ENCODE data around the gene SLC32A1.

DNA sequence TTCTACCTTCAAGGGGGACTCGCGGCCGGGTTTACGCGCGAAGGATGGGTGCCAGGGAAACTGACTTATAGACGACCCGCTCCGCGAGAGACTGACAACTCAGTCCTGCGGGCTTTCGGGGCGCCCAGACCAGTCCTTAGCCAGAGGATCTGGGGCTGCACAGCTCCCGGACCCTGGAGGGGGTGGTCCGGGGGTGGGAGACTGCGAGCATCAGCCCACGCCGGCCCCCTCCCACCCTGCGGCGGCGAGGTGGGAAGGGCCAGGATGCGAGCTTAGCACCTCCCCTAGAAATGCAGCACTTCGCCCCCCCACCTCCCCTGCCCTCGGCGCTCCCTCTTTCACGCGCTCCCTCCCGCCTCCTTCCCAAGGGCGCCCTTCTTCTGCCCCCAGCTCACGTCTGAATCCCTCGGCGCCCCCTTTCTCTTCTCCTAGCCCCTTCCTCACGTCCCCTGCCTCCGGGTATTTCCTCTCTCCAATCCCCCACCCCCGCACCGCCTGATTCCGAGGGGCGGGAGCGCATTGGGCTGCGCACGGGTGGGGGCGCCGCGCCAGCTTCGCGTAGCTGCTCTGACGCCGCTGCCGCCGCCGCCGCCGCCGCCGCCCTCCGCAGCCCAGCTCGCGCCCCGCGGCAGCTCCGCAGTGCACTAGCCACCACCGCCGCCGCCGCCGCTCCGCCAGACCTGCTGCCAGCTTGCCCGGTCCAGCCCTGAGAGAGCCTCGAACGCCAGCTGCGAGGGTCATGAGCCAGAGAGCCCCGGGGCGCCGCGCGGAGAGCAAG lies at the start of gene SLC32A1:
- TF ChIP-seq CTCF (IDR thresholded peaks at IDR 0.05) (no peak), EZH2phosphoT487 (IDR thresholded peaks at IDR 0.05) (peak; percentile 13), EZH2 (IDR thresholded peaks at IDR 0.05) (peak; percentile 51)
